ENCODE measurements around the gene ACKR2.

The ACKR2 gene

GRCh38 chr3:42887084-42887483 lies 77.8 kb downstream of the ACKR2 start:
- DNase-seq = no peak
- TF ChIP-seq POLR2A (IDR thresholded peaks at IDR 0.05; ENCODE audit: low read length) (no peak), GATA1 (IDR thresholded peaks at IDR 0.05; ENCODE audit: low read depth, low read length) (no peak)

- TF ChIP-seq GATA1 (IDR thresholded peaks at IDR 0.05; ENCODE audit: low read depth, low read length) = no peak
- no peak for TF ChIP-seq POLR2A (IDR thresholded peaks at IDR 0.05; ENCODE audit: low read length)
- no peak for DNase-seq
Observed at GRCh38 chr3:42891042-42891441, 81.8 kb downstream of the ACKR2 start.

- no peak for TF ChIP-seq POLR2A (IDR thresholded peaks at IDR 0.05; ENCODE audit: low read length)
- no peak for TF ChIP-seq GATA1 (IDR thresholded peaks at IDR 0.05; ENCODE audit: low read depth, low read length)
- no peak for DNase-seq
Observed at GRCh38 chr3:42892169-42892568, 82.9 kb downstream of the ACKR2 start.

GRCh38 chr3:42892807-42893206 lies 83.6 kb downstream of the ACKR2 start:
- no peak for DNase-seq
- TF ChIP-seq POLR2A (IDR thresholded peaks at IDR 0.05; ENCODE audit: low read length) (no peak), GATA1 (IDR thresholded peaks at IDR 0.05; ENCODE audit: low read depth, low read length) (no peak)

GRCh38 chr3:42894698-42895579 lies 85.7 kb downstream of the ACKR2 start:
- DNase-seq = peak in 1 of 2 experiments; percentile 42
- TF ChIP-seq POLR2A (IDR thresholded peaks at IDR 0.05; ENCODE audit: low read length) = no peak
- no peak for TF ChIP-seq GATA1 (IDR thresholded peaks at IDR 0.05; ENCODE audit: low read depth, low read length)

GRCh38 chr3:42895580-42895868 lies 86.3 kb downstream of the ACKR2 start:
- TF ChIP-seq GATA1 (IDR thresholded peaks at IDR 0.05; ENCODE audit: low read depth, low read length) (no peak), POLR2A (IDR thresholded peaks at IDR 0.05; ENCODE audit: low read length) (no peak)
- no peak for DNase-seq

GRCh38 chr3:42898896-42899675 lies 89.8 kb downstream of the ACKR2 start:
- no peak for DNase-seq
- TF ChIP-seq GATA1 (IDR thresholded peaks at IDR 0.05; ENCODE audit: low read depth, low read length) (no peak), POLR2A (IDR thresholded peaks at IDR 0.05; ENCODE audit: low read length) (no peak)

- TF ChIP-seq GATA1 (IDR thresholded peaks at IDR 0.05; ENCODE audit: low read depth, low read length) (no peak), POLR2A (IDR thresholded peaks at IDR 0.05; ENCODE audit: low read length) (no peak)
- DNase-seq = no peak
Observed at GRCh38 chr3:42900226-42901072, 91.2 kb downstream of the ACKR2 start.

GRCh38 chr3:42901073-42901415 lies 91.8 kb downstream of the ACKR2 start:
- TF ChIP-seq GATA1 (IDR thresholded peaks at IDR 0.05; ENCODE audit: low read depth, low read length) = no peak
- no peak for TF ChIP-seq POLR2A (IDR thresholded peaks at IDR 0.05; ENCODE audit: low read length)
- DNase-seq = no peak

GRCh38 chr3:42902257-42902656 lies 93.0 kb downstream of the ACKR2 start:
- no peak for TF ChIP-seq GATA1 (IDR thresholded peaks at IDR 0.05; ENCODE audit: low read depth, low read length)
- no peak for TF ChIP-seq POLR2A (IDR thresholded peaks at IDR 0.05; ENCODE audit: low read length)
- DNase-seq = peak in 1 of 2 experiments; percentile 58

GRCh38 chr3:42904076-42904475 lies 94.8 kb downstream of the ACKR2 start:
- no peak for DNase-seq
- TF ChIP-seq POLR2A (IDR thresholded peaks at IDR 0.05; ENCODE audit: low read length) (no peak), GATA1 (IDR thresholded peaks at IDR 0.05; ENCODE audit: low read depth, low read length) (no peak)

GRCh38 chr3:42905740-42906069 lies 96.5 kb downstream of the ACKR2 start:
- DNase-seq = no peak
- TF ChIP-seq GATA1 (IDR thresholded peaks at IDR 0.05; ENCODE audit: low read depth, low read length) (no peak), POLR2A (IDR thresholded peaks at IDR 0.05; ENCODE audit: low read length) (no peak)

GRCh38 chr3:42906070-42906847 lies 97.0 kb downstream of the ACKR2 start, which contains the start of gene ZNF662:
TSS of gene ZNF662 (plus strand) at chr3:42906142. CDS start at chr3:42908115, 1,973 bp downstream.
- DNase-seq = peak in 1 of 2 experiments; percentile 24
- no peak for TF ChIP-seq GATA1 (IDR thresholded peaks at IDR 0.05; ENCODE audit: low read depth, low read length)

Measured in erythroblast (primary cell).